Activated T-helper 1 cell treated with anti-CD3 and anti-CD28 coated beads, Interleukin-2, amount 50 U/mL, for 16 hours (primary cell): ENCODE measurements around the gene ACVR1.

Experiments used
- DNase-seq, 2 donors: peaks; one replicate each; pipeline ENCODE4 v3.0.0-alpha.2; 2020; ENCODE audit warnings: low read depth in 1 of 2, low spot score in 1 of 2

ACVR1 gene

GRCh38 chr2:157857881-157858280 lies 18.2 kb downstream of the ACVR1 start:
- DNase-seq = no peak

GRCh38 chr2:157856187-157856515 lies 20.0 kb downstream of the ACVR1 start:
- DNase-seq = no peak

GRCh38 chr2:157853820-157854219 lies 22.3 kb downstream of the ACVR1 start:
- no peak for DNase-seq

GRCh38 chr2:157853211-157853610 lies 22.9 kb downstream of the ACVR1 start:
- no peak for DNase-seq

- no peak for DNase-seq
Observed at GRCh38 chr2:157849591-157849990, 26.5 kb downstream of the ACVR1 start.

DNA sequence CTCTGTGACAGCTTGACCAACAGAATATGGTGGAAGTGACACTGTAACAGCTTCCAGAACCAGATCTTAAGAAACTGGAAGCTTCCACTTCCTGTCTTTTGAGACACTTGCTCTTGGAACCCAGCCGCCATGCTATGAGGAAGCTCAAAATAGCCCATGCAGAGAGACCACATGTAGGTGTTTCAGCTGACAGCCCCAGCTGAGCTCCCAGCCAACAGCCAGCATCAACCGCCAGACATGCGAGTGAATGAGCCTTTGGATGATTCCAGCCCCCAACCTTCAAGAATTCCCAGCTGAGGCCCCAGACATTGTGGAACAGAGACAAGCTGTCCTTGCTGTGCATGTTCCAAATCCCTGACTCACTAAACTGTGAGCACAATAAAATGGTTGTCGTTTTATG lies 27.9 kb downstream of the ACVR1 start:
- DNase-seq = no peak

DNA sequence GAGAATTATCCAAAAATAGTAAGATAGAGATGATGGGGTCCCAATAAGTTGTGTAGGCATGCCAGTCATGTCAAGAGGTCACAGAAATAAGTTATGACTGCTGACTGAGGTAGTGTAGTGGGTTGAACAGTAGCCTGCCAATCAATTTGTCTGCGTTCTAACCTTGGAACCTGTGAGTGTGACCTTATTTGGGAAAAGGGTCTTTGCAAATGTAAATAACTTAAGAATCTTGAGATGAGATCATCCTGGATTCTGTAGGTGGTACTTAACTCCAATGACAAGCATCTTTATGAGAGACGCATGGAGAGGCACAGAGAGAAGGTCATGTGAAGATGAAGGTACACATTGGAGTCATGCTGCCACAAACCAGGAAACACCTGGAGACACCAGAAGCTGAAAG lies 31.0 kb downstream of the ACVR1 start:
- DNase-seq = no peak

DNA sequence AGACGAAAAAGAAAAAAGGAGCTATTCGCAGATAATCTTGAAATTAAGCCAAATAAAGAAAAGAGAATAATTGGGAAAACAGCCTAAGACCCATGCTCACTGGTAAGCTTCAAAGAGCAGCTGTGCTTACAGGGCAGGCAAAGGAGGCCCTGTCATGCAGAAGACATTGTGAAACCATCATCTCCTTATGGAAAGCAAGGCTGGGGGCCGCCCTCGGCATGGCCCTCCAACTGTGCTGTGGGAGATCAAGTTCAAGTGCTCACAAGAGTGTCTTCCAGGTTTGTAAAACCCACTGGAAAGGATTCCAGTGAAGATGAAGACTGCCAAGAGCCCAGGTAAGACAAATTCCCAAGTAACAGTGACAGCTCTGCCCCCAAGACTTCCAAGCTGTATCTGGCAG lies 32.2 kb downstream of the ACVR1 start:
- no peak for DNase-seq

GRCh38 chr2:157843081-157843480 lies 33.0 kb downstream of the ACVR1 start:
- DNase-seq = no peak

DNA sequence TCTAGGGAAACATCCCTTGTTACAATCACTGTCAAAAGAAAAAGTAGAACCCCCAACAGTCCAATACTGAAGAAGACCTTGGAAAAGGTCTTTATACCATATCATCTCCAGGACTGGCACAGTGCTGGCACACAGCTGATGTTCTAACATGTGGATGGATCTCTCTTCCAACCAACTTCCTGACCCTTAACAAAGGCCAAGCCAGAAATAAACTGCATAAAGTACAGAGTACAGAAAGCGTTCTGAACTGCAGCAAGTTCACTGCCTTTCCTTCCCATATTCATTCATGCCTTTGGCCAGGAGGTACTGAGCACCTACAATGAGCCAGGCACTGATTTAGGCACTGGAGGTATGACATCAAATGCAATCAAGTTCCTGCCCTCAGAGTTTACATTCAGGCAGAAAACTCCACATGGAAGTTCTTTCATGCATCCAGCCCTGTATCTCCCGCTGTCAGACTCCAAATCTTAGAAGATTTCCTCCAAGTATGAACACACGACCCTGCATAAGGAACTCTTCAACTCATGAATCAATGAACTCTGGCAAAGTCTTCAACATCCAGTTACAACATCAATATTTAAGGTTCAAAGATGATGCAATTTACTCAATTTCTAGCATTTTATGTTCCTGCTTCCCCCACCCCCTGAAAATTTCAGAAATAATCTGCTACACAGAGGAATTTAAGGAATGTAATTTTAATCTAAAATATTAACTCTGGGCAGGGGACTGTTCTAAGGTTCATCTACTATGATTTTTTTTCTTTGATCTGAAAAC lies 33.8 kb downstream of the ACVR1 start:
- no peak for DNase-seq

GRCh38 chr2:157841485-157841884 lies 34.6 kb downstream of the ACVR1 start:
- no peak for DNase-seq

- no peak for DNase-seq
Observed at GRCh38 chr2:157840568-157841156, 35.5 kb downstream of the ACVR1 start.

DNA sequence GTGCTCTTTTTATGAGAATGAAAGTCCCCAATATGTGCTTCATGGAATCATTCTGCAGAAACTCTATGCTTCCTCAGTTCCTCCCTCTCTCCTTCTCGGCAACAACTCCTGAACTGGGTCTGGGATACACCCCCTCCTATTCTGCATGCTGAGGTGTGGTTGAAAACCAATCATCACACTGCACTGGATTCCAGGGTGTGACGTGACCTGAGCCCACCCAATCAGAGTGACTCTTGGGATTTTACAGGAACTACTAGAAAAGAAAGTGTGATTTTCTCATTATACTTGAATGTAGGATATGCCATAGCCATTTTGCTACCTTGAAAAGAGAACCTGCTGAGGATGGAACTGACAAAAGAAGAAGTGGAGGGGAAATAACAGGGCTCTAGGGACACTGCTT lies 36.3 kb downstream of the ACVR1 start:
- no peak for DNase-seq

DNA sequence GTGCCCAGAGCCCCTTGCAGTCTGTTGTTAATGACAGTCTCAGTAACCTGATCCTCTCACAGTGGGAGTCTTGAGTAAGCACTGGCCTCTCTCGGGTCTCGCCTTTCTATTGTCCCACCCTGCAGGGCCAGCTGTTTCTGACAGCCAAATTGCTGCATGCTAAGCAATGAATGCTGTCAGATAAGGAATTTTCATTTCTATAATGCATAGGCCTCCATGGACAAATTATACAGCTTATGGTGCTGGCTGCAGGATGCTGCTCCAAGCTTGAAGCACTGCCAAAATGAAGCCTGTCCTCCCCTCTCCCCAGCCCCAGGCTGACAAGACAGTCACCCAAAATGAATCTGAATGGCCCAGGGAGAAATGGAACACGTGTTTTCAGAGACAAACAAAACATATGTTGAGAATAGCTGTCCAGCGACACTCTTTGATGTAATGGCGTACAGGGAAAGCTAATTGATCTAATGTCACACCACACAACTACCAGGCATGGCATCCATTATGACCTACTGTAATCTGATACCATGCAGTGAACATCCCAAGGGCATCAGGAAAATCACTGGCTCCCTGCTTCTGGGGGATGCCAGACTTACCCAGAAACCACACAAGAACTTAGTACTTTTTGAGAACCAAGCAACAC lies 36.8 kb downstream of the ACVR1 start:
- no peak for DNase-seq

DNA sequence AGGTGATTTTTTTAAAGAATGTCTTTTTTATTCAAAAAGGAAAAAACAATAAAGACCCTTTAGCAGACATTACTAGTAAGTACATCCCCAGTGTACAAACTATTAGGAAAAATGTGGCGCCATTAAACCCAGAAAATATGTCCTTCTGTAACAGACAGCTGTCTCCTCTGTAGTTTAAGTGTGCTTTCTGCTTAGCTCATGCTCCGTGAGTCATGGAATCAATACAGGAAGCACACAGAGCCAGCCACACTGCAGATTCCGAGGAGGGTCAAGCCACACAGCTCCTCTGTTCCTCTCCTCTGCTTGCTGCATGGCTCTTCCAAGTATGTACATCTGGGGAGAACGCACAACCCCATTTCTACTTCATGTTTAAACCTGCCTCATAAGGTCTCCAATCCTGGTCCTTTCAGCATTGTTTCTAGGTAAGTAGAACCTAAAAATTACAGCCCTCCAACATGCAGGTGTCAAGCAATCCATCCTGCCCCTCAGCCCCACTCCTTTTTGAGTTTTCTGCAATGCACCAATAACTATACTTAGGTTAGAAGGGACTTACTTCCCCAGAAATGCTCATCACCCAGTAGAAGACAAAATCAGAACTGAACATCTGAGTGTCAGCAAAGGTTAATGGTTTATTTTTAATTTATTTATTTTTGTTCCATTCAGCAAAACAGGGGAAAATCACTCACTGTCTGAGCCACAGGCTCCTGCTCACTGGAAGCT lies 37.5 kb downstream of the ACVR1 start:
- no peak for DNase-seq

DNA sequence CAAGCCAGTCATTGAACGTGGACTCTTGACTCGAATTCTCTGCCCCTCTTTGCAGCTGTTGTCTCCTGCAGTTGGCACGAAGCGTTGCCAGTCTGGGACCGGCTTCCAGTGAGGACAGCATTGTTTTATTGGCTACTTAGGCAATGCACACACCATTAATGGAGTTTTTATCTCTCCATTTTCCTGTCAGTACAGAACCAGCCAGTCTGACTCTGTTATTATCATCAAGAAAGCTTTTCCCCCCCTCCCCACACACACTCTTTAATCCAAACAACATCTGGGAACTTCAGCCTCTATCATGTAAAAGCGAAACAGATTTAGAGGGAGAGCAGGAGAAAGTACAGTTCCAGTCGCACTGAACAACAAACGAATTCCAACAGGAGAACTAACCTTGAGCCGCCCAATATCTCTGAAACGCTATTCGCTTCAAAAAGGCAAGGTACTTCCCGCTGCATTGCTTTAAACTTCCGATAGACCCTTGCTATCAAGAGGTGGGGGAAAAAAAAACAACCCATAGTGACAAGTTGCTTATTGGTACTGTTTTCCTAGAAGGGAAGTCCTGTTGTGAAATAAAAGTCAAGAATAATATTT lies 38.2 kb downstream of the ACVR1 start:
- no peak for DNase-seq

DNA sequence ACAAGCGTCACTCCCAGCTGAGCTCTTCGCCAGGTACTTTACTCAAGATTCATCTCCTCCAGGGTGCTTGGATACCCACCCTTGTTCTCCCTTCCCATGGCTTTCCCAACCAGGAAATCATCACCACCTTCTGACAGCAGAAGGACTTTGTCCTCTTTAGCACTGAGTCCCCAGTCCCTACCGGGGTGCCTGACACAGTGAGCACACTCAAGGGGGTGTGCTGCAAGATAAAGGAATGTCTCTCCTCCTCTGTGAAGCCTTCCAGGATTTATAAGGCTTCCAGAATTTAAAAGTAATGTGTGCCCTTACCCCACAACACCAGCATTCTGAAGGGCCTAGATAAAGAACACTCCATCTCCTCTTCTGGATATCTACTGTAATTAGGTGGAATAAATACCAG lies 39.6 kb downstream of the ACVR1 start:
- DNase-seq = no peak

- no peak for DNase-seq
Observed at GRCh38 chr2:157835425-157835824, 40.7 kb downstream of the ACVR1 start.

GRCh38 chr2:157835006-157835405 lies 41.1 kb downstream of the ACVR1 start:
- DNase-seq = no peak

GRCh38 chr2:157833721-157834120 lies 42.4 kb downstream of the ACVR1 start:
- DNase-seq = no peak

GRCh38 chr2:157831573-157832315 lies 44.4 kb downstream of the ACVR1 start:
- no peak for DNase-seq
